ENCODE results near the gene TBC1D8B.

The TBC1D8B gene

DNA sequence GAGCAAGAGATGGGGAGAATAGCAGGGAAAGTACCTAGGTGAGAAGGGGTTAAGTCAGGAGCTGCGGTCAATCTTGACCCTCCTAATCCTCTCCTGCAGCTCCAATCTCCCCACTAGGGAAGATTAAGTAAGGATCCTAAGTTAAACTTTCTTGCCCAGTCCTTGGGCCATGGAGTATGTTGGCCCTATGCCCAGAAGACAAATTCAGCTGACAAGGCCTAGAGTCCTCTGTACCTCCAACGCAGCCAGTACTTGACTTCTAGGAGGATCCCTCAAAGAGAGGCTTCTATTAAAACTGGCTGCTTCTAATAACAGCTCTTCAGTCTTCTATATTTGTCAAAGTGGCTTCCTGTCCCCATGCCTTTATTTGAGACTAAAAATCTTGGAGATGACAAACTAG lies 119.2 kb downstream of the TBC1D8B start:
- no peak overlapping the region for H3K27ac ChIP-seq
- H3K9me3 ChIP-seq (ENCODE audit: severe bottlenecking) = no peaks in the 10 kb centered on the region
- H3K36me3 ChIP-seq = no peaks in the 10 kb centered on the region
- TF ChIP-seq, protein P1, sequence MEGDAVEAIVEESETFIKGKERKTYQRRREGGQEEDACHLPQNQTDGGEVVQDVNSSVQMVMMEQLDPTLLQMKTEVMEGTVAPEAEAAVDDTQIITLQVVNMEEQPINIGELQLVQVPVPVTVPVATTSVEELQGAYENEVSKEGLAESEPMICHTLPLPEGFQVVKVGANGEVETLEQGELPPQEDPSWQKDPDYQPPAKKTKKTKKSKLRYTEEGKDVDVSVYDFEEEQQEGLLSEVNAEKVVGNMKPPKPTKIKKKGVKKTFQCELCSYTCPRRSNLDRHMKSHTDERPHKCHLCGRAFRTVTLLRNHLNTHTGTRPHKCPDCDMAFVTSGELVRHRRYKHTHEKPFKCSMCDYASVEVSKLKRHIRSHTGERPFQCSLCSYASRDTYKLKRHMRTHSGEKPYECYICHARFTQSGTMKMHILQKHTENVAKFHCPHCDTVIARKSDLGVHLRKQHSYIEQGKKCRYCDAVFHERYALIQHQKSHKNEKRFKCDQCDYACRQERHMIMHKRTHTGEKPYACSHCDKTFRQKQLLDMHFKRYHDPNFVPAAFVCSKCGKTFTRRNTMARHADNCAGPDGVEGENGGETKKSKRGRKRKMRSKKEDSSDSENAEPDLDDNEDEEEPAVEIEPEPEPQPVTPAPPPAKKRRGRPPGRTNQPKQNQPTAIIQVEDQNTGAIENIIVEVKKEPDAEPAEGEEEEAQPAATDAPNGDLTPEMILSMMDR (IDR thresholded peaks at IDR 0.05; ENCODE audit: low read depth, low read length) = no peak
- H3K27me3 ChIP-seq (ENCODE audit: insufficient read depth, low read depth, severe bottlenecking) = peaks cover 11% of the 10 kb centered on the region
- DNase-seq = no peak
- no peak overlapping the region for H3K4me3 ChIP-seq (ENCODE audit: low read depth, low read length)
